ENCODE measurements around the gene PIK3R6. TPM values are rescaled to one million over a fixed set of nuclear protein-coding genes. Genes with fewer than 3 reads are reported as not detected.

PIK3R6 gene
- polyA plus RNA-seq, 1 of the 3 experiments (the other 2 are of a cell fraction) = 0.03 TPM

- CTCF ChIA-PET = interaction anchor here (0.7 to 1.7 kb wide), 3 partner anchors 10 to 30 kb away, joined by 3 to 5 read pairs (median 4); no protein-coding TSS in a partner anchor
- TF ChIP-seq RCOR1 (IDR thresholded peaks at IDR 0.05; ENCODE audit: low read length) = no peak
- no peak overlapping the region for H3K4me3 ChIP-seq (ENCODE audit: low read depth in 2 of 2, low read length in 1 of 2)
- peaks cover 62% of the 10 kb centered on the region for H3K27me3 ChIP-seq (ENCODE audit: insufficient read depth)
- no peaks in the 10 kb centered on the region for H3K79me2 ChIP-seq (ENCODE audit: insufficient read depth)
- no peak overlapping the region for H3K9ac ChIP-seq
- no peaks in the 10 kb centered on the region for H3F3A ChIP-seq (replicated peaks; ENCODE audit: insufficient read depth)
- H3K36me3 ChIP-seq (replicated peaks in 1 of 2; ENCODE audit: control insufficient read depth in 1 of 2, insufficient read depth in 2 of 2, low read length in 1 of 2) = no peaks in the 10 kb centered on the region
- no peak for DNase-seq
- H3K27ac ChIP-seq (ENCODE audit: low read depth in 2 of 2, low read length in 1 of 2) = no peak overlapping the region
- no peaks in the 10 kb centered on the region for H3K9me3 ChIP-seq
- no peak overlapping the region for H3K4me2 ChIP-seq
- POLR2A ChIA-PET = no interaction called here
- WGBS (ENCODE audit: low lambda C conversion rate) = 40% methylated on average over 12 of the region's 12 CpGs
- no peak overlapping the region for H2AFZ ChIP-seq (ENCODE audit: low read depth)
- H3K9me2 ChIP-seq = no peaks in the 10 kb centered on the region
- no peaks in the 10 kb centered on the region for H3K4me1 ChIP-seq (ENCODE audit: control insufficient read depth in 1 of 2, insufficient read depth in 2 of 2, low read depth in 1 of 2, low read length in 1 of 2)
- no peaks in the 10 kb centered on the region for H4K20me1 ChIP-seq (ENCODE audit: insufficient read depth)
Measured at GRCh38 chr17:8755590-8756255, 111.8 kb downstream of the PIK3R6 start.

DNA sequence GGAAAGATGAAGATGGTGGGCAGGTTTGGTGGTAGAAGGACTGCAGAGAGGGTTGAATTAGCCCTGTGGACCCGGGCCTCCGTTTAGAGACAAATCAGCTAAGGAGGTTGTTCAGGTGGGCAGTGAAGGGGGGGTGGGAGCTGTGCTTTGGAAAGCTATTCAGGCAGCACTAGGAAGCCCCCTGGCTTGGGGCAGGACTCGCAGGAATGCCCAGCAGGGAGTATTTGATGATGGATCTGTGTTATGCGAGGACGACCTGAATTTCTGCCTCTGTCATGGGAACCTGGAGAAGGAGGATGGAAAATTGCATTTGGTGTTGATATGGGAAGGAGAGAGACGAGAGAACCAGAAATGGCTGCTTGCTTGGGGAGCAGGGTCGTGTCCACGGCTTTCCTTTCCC lies 112.6 kb downstream of the PIK3R6 start:
- Histone ChIP-seq H3K27me3 (ENCODE audit: insufficient read depth) (peaks cover 60% of the 10 kb centered on the region), H3K4me1 (ENCODE audit: control insufficient read depth in 1 of 2, insufficient read depth in 2 of 2, low read depth in 1 of 2, low read length in 1 of 2) (no peaks in the 10 kb centered on the region), H3F3A (replicated peaks; ENCODE audit: insufficient read depth) (no peaks in the 10 kb centered on the region), H3K9me3 (no peaks in the 10 kb centered on the region), H3K79me2 (ENCODE audit: insufficient read depth) (no peaks in the 10 kb centered on the region), H3K9me2 (no peaks in the 10 kb centered on the region), H3K4me2 (no peak overlapping the region), H3K27ac (ENCODE audit: low read depth in 2 of 2, low read length in 1 of 2) (no peak overlapping the region), H3K36me3 (replicated peaks in 1 of 2; ENCODE audit: control insufficient read depth in 1 of 2, insufficient read depth in 2 of 2, low read length in 1 of 2) (no peaks in the 10 kb centered on the region), H3K4me3 (ENCODE audit: low read depth in 2 of 2, low read length in 1 of 2) (no peak overlapping the region), H4K20me1 (ENCODE audit: insufficient read depth) (no peaks in the 10 kb centered on the region), H2AFZ (ENCODE audit: low read depth) (no peak overlapping the region), H3K9ac (no peak overlapping the region)
- TF ChIP-seq EP300 (IDR thresholded peaks at IDR 0.05; ENCODE audit: borderline replicate concordance in 1 of 2, low read depth in 1 of 2, low read length in 1 of 2) (no peak), PBX3 (IDR thresholded peaks at IDR 0.05) (no peak), NFIC (IDR thresholded peaks at IDR 0.05; ENCODE audit: borderline replicate concordance) (no peak), RFX5 (IDR thresholded peaks at IDR 0.05; ENCODE audit: low read length) (no peak)
- WGBS (ENCODE audit: low lambda C conversion rate) = 7% methylated on average over 8 of the region's 8 CpGs
- ChIA-PET CTCF (interaction anchor here (1.3 to 1.6 kb wide), 2 partner anchors 9 to 31 kb away, joined by 6 to 7 read pairs; no protein-coding TSS in a partner anchor), POLR2A (no interaction called here)
- no peak for DNase-seq

DNA sequence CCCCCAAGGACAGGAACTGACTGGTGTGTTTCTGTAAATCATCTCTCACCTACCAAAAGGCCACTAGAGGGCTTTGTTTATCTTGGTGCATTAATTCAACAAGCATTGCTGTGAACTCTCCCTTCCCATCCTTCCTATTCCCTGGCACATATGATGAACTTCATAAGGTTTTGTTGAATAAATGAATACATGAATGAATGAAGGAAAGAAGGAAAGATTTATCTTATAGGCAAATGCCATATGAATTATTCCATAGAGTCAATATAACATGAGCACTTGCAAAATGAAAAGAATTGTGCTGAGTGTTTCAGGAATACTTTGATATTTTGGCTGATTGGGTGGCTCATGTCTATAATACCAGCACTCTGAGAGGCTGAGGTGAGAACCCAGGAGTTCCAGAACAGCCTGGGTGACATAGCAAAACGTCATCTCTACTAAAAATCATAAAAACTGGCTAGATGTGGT lies 113.5 kb downstream of the PIK3R6 start:
- 0% methylated on average over 1 of the region's 1 CpG for WGBS (ENCODE audit: low lambda C conversion rate)
- POLR2A ChIA-PET = no interaction called here
- Histone ChIP-seq H3K4me1 (ENCODE audit: control insufficient read depth in 1 of 2, insufficient read depth in 2 of 2, low read depth in 1 of 2, low read length in 1 of 2) (no peaks in the 10 kb centered on the region), H3K9me2 (no peaks in the 10 kb centered on the region), H3K27ac (ENCODE audit: low read depth in 2 of 2, low read length in 1 of 2) (no peak overlapping the region), H3K27me3 (ENCODE audit: insufficient read depth) (peaks cover 54% of the 10 kb centered on the region), H3K9me3 (no peaks in the 10 kb centered on the region), H3K4me2 (no peak overlapping the region), H4K20me1 (ENCODE audit: insufficient read depth) (no peaks in the 10 kb centered on the region), H3F3A (replicated peaks; ENCODE audit: insufficient read depth) (no peaks in the 10 kb centered on the region), H3K36me3 (replicated peaks in 1 of 2; ENCODE audit: control insufficient read depth in 1 of 2, insufficient read depth in 2 of 2, low read length in 1 of 2) (no peaks in the 10 kb centered on the region), H3K79me2 (ENCODE audit: insufficient read depth) (no peaks in the 10 kb centered on the region), H2AFZ (ENCODE audit: low read depth) (no peak overlapping the region), H3K4me3 (ENCODE audit: low read depth in 2 of 2, low read length in 1 of 2) (no peak overlapping the region), H3K9ac (no peak overlapping the region)
- DNase-seq = no peak
- CTCF ChIA-PET = interaction anchor here (1.3 to 1.6 kb wide), 2 partner anchors 8 to 32 kb away, joined by 6 to 7 read pairs; no protein-coding TSS in a partner anchor
- TF ChIP-seq SMC3 (IDR thresholded peaks at IDR 0.05; ENCODE audit: low read depth, low read length) (peak; percentile 36), FOXJ3 (CRISPR knock-in tag; IDR thresholded peaks at IDR 0.05) (no peak), CTCF (IDR thresholded peaks at IDR 0.05) (peak; percentile 60), RAD21 (IDR thresholded peaks at IDR 0.05; ENCODE audit: low read length) (0 out of 2 replicates have a peak, but pooled peaks have one; percentile 5)
- TF ChIP-seq, protein P1, sequence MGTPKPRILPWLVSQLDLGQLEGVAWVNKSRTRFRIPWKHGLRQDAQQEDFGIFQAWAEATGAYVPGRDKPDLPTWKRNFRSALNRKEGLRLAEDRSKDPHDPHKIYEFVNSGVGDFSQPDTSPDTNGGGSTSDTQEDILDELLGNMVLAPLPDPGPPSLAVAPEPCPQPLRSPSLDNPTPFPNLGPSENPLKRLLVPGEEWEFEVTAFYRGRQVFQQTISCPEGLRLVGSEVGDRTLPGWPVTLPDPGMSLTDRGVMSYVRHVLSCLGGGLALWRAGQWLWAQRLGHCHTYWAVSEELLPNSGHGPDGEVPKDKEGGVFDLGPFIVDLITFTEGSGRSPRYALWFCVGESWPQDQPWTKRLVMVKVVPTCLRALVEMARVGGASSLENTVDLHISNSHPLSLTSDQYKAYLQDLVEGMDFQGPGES (IDR thresholded peaks at IDR 0.05; ENCODE audit: low read depth, low read length) = no peak
